Endothelial cell of umbilical vein (primary cell): ENCODE data around the gene RNF125.

Source experiments
- MYC ChIP-seq: IDR thresholded peaks from one replicate; pipeline ENCODE4 v1.6.1; 2011; ENCODE audit warnings: mild to moderate bottlenecking, low read depth, low read length
- POLR2A ChIP-seq: IDR thresholded peaks from 2 replicates; pipeline ENCODE4 v1.6.1; 2012; ENCODE audit warnings: low read depth, mild to moderate bottlenecking, control low read depth, low read length
- POLR2AphosphoS5 ChIP-seq: IDR thresholded peaks from 2 replicates; pipeline ENCODE4 v1.6.1; 2012; ENCODE audit warnings: low read depth, mild to moderate bottlenecking, control low read depth, low read length, moderate library complexity; ENCODE audit not compliant: insufficient read depth
- TF ChIP-seq, protein P1 (sequence below), 2 donors: IDR thresholded peaks; 1 replicate in 1 of 2; 2 replicates in 1 of 2; pipeline ENCODE4 v1.5.1; 2011; ENCODE audit warnings: low read length in 2 of 2, mild to moderate bottlenecking in 2 of 2, moderate library complexity in 2 of 2, control low read depth in 1 of 2, inconsistent platforms in 1 of 2, low read depth in 1 of 2; ENCODE audit not compliant: insufficient read depth in 1 of 2; ENCODE audit errors: extremely low read depth in 1 of 2

DNA sequence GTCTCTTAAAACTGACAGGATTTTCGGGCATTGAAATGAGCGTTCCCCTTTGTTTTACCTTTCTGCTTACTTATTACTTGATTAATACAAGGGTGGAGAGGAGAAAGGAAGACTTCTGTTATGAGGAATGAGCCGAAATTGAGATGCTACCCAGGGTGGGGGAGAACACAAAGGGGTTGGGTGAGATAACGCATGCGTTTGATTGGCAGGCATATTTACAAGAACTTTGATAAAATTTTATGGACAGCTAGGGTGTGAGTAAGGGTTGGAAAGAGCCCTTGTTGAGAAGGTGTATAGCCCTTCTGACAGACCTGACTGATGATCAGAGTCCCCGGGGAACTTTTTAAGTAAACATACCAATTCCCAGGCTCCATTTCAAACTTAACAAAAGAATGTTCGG is 74.9 kb downstream of the RNF125 start:
- TF ChIP-seq, protein P1, sequence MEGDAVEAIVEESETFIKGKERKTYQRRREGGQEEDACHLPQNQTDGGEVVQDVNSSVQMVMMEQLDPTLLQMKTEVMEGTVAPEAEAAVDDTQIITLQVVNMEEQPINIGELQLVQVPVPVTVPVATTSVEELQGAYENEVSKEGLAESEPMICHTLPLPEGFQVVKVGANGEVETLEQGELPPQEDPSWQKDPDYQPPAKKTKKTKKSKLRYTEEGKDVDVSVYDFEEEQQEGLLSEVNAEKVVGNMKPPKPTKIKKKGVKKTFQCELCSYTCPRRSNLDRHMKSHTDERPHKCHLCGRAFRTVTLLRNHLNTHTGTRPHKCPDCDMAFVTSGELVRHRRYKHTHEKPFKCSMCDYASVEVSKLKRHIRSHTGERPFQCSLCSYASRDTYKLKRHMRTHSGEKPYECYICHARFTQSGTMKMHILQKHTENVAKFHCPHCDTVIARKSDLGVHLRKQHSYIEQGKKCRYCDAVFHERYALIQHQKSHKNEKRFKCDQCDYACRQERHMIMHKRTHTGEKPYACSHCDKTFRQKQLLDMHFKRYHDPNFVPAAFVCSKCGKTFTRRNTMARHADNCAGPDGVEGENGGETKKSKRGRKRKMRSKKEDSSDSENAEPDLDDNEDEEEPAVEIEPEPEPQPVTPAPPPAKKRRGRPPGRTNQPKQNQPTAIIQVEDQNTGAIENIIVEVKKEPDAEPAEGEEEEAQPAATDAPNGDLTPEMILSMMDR (IDR thresholded peaks at IDR 0.05; ENCODE audit: extremely low read depth in 1 of 2, insufficient read depth in 1 of 2, low read depth in 1 of 2, low read length in 2 of 2): no peak
- TF ChIP-seq POLR2A (no peak), MYC (no peak), POLR2AphosphoS5 (no peak)
